Kidney (tissue), 14 donors: ENCODE data around the gene SRSF3. TPM values are rescaled to one million over a fixed set of nuclear protein-coding genes. Genes with fewer than 3 reads are reported as not detected.
"Not testable (repeated sequence)": the region's sequence is repeated elsewhere in the genome, so short reads cannot be mapped to it uniquely, and the experiment has no call there.

Experiments used
- DNase-seq, 5 donors: peaks; one replicate each; pipeline ENCODE4 v3.0.0-alpha.2; 2013 to 2020
- FAIRE-seq: peaks from 2 replicates; lab custom pipeline; 2012; peaks lifted over from hg19 to GRCh38; lab: Jason Lieb, UNC
- H3K27ac ChIP-seq, 2 donors: one replicate each; pipeline ENCODE4 v1.7.0; 2013; ENCODE audit warnings: low read depth in 2 of 2, low read length in 2 of 2, inconsistent platforms in 1 of 2
- H3K27me3 ChIP-seq: one replicate; pipeline ENCODE4 v1.7.1; 2013; ENCODE audit warnings: low read length, inconsistent platforms; ENCODE audit not compliant: control insufficient read depth, insufficient read depth
- H3K36me3 ChIP-seq, 3 donors: one replicate each; pipeline versions ENCODE4 v1.7.0 to v1.7.1; 2013; ENCODE audit warnings: low read length in 3 of 3, control low read depth in 1 of 3, inconsistent platforms in 1 of 3; ENCODE audit not compliant: insufficient read depth in 3 of 3, control insufficient read depth in 2 of 3
- H3K4me1 ChIP-seq, 3 donors: one replicate each; pipeline versions ENCODE4 v1.7.0 to v1.7.1; 2013; ENCODE audit warnings: low read length in 3 of 3, inconsistent platforms in 1 of 3, low read depth in 1 of 3; ENCODE audit not compliant: control insufficient read depth in 2 of 3, insufficient read depth in 2 of 3
- H3K4me3 ChIP-seq, 3 donors: one replicate each; pipeline versions ENCODE4 v1.7.0 to v1.8.1; 2013; ENCODE audit warnings: low read length in 3 of 3, control low read depth in 1 of 3, inconsistent platforms in 1 of 3
- H3K9ac ChIP-seq, 3 donors: one replicate each; pipeline versions ENCODE4 v1.7.0 to v1.7.1; 2013; ENCODE audit warnings: low read length in 3 of 3, control low read depth in 1 of 3, inconsistent platforms in 1 of 3
- H3K9me3 ChIP-seq, 3 donors: one replicate each; pipeline versions ENCODE4 v1.7.0 to v1.7.1; 2013; ENCODE audit warnings: low read length in 3 of 3, control low read depth in 1 of 3, inconsistent platforms in 1 of 3; ENCODE audit not compliant: control insufficient read depth in 2 of 3, insufficient read depth in 1 of 3
- intact Hi-C: fragments of 100-400 bp; cut with DNase I; formaldehyde crosslinking; loops from one replicate; pipeline ENCODE4 v1.11.1; 2022
- polyA plus RNA-seq: library from polyadenylated mRNA; stranded (reverse); fragments of 350-450 nt; fragmentation: Illumina TruSeq; extraction: RNeasy Lipid Tissue Mini Kit (QIAGEN cat#74804); gene quantifications from one replicate; pipeline ENCODE4 v1.2.3, GENCODE V29; 2014; ENCODE audit warnings: low read depth, low replicate concordance; ENCODE audit not compliant: insufficient read depth
- total RNA-seq: library from RNA; stranded (reverse); fragmentation: NEBNext Ultra II Directional; extraction: Animal tissue kit (Norgen Biotek cat#: 25700); gene quantifications from one replicate; pipeline ENCODE4 v1.2.1, GENCODE V29; 2021
- TF ChIP-seq, protein P1 (sequence below): IDR thresholded peaks from 3 replicates; pipeline ENCODE4 v1.5.1; 2012; ENCODE audit warnings: mild to moderate bottlenecking, moderate library complexity, borderline replicate concordance; ENCODE audit not compliant: insufficient read depth; ENCODE audit errors: extremely low read depth
- donor health status: control.
- donor health status: control.
- donor health status: control.
- donor health status: control.
- donor health status: control.
- donor health status: DM: yes; HTN: yes; CAD: no.
- donor health status: Normal renal cell carcinoma (clear cell type).

SRSF3 gene
- total and polyA plus RNA-seq, 2 donors from 2014 or later, result 222 to 257 TPM

DNA sequence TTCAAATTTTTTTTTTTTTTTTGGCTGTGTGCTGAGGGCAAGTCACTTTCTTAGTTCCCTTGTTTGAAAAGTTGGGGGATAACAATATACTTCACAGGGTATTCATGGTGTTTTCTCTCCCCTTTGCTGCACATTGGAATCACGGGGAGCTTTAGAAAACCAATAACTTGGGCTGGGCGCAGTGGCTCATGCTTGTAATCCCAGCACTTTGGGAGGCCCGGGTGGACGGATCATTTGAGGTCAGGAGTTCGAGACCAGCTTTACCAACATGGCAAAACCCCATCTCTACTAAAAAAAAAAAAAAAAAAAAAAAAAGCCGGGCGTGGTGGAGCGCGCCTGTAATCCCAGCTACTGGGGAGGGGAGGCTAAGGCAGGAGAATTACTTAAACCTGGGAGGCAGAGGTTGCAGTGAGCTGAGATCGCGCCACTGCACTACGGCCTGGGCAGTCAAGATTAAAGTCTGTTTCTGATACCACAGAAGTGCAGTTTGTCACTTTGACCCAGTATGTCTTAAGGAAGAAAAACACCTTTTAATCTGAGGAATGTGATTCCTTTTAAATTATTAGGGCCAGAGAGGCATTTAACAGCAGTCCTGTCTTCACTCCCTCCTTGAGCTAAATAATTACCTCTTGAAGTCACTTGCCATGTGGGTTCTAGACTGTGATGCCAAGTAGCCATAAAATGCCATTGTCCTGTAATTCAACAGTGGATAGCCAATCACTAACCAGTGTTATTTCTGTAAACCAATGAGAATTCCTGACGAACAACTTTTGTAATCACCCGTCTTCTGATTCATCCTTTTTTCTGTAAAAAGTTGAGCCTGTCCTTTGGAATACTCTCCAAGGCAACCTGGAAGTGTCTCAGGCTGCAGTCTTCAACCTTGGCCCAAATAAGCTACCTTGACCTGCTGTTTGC is 16.1 kb downstream of the SRSF3 start:
- Histone ChIP-seq H3K27me3 (no peaks in the 10 kb centered on the region), H3K9me3 (no peaks in the 10 kb centered on the region), H3K9ac (no peak overlapping the region), H3K4me1 (peaks cover 0 to 5% (median 0%) of the 10 kb centered on the region in 3 donors), H3K27ac (no peak overlapping the region), H3K4me3 (no peak overlapping the region), H3K36me3 (peaks cover 15 to 24% (median 16%) of the 10 kb centered on the region in 3 donors)
- DNase-seq (no peak), FAIRE-seq (no peak)
- TF ChIP-seq, protein P1, sequence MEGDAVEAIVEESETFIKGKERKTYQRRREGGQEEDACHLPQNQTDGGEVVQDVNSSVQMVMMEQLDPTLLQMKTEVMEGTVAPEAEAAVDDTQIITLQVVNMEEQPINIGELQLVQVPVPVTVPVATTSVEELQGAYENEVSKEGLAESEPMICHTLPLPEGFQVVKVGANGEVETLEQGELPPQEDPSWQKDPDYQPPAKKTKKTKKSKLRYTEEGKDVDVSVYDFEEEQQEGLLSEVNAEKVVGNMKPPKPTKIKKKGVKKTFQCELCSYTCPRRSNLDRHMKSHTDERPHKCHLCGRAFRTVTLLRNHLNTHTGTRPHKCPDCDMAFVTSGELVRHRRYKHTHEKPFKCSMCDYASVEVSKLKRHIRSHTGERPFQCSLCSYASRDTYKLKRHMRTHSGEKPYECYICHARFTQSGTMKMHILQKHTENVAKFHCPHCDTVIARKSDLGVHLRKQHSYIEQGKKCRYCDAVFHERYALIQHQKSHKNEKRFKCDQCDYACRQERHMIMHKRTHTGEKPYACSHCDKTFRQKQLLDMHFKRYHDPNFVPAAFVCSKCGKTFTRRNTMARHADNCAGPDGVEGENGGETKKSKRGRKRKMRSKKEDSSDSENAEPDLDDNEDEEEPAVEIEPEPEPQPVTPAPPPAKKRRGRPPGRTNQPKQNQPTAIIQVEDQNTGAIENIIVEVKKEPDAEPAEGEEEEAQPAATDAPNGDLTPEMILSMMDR, result no peak
- intact Hi-C loops, result loop anchor here (10.0 kb wide), 1 partner anchor 145 kb away; no protein-coding TSS in a partner anchor

DNA sequence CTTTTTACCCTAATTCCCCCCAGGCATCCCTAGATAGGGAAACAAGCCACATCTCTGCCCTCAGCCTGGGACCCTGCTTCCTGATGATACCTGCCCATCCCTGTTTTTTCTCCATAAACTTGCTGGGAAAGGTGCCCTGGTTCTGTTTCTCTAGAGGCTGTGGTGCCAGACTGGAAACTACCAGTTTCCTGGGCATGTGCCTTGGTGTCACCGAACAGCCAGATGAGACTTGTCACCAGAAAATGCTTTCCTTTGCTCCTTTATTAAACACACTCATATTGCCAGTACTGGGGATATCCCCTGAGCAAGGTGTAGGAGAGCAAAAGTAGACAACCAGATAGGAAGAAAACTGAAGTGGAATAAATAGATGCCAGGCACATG is 16.8 kb downstream of the SRSF3 start:
- no peak overlapping the region for H3K27ac ChIP-seq
- no peaks in the 10 kb centered on the region for H3K9me3 ChIP-seq
- no peak for DNase-seq
- TF ChIP-seq, protein P1, result no peak
- no peak for FAIRE-seq
- H3K27me3 ChIP-seq, result no peaks in the 10 kb centered on the region
- H3K9ac ChIP-seq, result no peak overlapping the region
- peaks cover 0 to 5% (median 0%) of the 10 kb centered on the region in 3 donors for H3K4me1 ChIP-seq
- intact Hi-C loops, result loop anchor here (10.0 kb wide), 1 partner anchor 144 kb away; no protein-coding TSS in a partner anchor
- H3K36me3 ChIP-seq, result peaks cover 9 to 18% (median 11%) of the 10 kb centered on the region in 3 donors
- no peak overlapping the region for H3K4me3 ChIP-seq

DNA sequence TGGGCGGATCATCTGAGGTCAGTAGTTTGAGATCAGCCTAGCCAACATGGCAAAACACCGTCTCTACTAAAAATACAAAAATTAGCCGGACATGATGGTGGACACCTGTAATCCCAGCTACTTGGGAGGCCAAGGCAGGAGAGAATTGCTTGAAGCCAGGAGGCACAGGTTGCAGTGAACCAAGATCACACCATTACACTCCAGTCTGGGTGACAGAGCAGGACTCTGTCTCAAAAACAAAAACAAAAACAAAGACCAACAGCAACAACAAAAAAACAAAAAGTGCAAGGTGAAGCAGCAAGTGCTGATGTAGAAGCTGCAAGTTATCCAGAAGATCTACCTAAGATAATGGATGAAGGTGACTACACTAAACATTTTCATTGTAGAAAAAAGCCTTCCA is 17.5 kb downstream of the SRSF3 start:
- H3K4me3 ChIP-seq, H3K27ac ChIP-seq, H3K9me3 ChIP-seq, H3K27me3 ChIP-seq, H3K4me1 ChIP-seq, FAIRE-seq, H3K9ac ChIP-seq, DNase-seq: not testable (repeated sequence)
- H3K36me3 ChIP-seq, result peaks cover 8 to 17% (median 11%) of the 10 kb centered on the region in 3 donors
- intact Hi-C loops, result loop anchor here (10.0 kb wide), 1 partner anchor 143 kb away; no protein-coding TSS in a partner anchor

DNA sequence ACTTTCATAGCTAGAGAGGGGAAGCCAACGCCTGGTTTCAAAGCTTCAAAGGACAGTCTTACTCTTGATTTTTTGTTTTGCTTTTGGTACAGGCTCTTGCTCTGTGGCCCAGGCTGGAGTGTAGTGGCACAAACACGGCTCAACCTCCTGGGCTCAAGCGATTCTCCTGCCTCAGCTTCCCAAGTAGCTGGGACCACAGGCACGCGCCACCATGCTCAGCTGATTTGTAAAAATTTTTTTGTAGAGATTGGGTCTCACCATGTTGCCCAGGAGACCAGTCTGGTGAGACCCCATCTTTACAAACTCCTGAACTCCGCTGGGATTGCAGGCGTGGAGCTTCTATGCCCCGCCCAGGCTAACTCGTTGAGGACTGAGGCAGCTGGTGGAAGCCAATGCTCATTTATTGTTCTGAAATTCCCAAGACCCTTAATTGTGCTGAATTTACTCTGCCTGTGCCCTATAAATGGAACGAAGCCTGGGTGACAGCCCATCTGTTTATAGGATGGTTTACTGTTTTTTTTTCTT is 18.0 kb downstream of the SRSF3 start:
- no peaks in the 10 kb centered on the region for H3K27me3 ChIP-seq
- no peak for FAIRE-seq
- H3K36me3 ChIP-seq, result peaks cover 8 to 17% (median 11%) of the 10 kb centered on the region in 3 donors

More for the DNA sequence above, 18.0 kb downstream of the SRSF3 start:
- Histone ChIP-seq H3K4me1 (peaks cover 0 to 5% (median 0%) of the 10 kb centered on the region in 3 donors), H3K9me3 (no peaks in the 10 kb centered on the region), H3K4me3 (no peak overlapping the region), H3K9ac (no peak overlapping the region), H3K27ac (no peak overlapping the region)
- no peak for DNase-seq
- TF ChIP-seq, protein P1, result no peak
- intact Hi-C loops, result loop anchor here (10.0 kb wide), 1 partner anchor 143 kb away; no protein-coding TSS in a partner anchor
